ENCODE data around the gene DNAH17.

DNAH17 gene

DNA sequence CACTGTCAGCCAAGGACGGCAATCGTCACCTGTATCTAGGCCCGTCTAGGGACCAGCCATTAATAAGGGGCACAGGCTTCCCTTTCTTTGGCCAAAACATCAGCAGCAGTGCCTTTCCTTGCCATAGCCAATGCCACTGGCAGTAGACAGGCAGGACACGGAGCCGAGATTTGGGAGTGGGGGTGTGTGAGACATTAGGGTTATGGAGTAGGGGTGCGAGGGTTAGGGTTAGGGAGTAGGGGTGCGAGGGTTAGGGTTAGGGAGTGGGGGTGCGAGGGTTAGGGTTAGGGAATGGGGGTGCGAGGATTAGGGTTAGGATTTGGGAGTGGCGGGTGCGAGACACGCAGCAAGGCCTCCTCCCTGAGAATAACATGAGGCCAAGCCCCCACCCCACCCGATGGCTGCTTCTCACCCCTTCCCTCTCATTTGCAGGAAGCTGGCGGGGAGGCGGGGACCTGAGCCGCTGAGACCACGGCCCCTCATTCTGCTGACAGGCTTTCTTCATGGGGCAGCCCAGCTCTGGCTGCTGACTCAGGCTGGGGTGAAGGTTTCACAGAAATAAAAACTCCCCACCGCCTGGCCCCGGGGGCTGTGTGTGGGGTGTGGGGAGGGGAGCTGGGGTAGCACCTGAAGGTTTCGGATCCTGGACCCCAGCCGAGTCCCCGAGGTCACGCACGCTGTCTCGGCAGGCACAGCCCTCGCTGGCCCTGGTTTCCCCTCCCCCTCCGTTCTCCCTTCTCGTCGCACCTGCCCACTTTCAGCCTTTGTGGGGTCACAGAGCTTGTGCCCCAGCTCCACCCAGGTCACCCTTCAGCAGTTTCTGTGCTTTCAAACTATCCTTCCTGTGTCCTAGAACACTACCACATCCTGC, 104.9 kb downstream of the DNAH17 start:
- no peak overlapping the region for H3K27ac ChIP-seq (ENCODE audit: low read depth, low read length)
- no peaks in the 10 kb centered on the region for H3K9me2 ChIP-seq (replicated peaks; ENCODE audit: control insufficient read depth, low read length)
- no peaks in the 10 kb centered on the region for H3K9me3 ChIP-seq (ENCODE audit: control insufficient read depth, insufficient read depth, low read length)
- H3K4me2 ChIP-seq (ENCODE audit: low read length) = no peak overlapping the region
- no peaks in the 10 kb centered on the region for H4K20me1 ChIP-seq (ENCODE audit: control insufficient read depth, insufficient read depth, low read depth, low read length)
- no peaks in the 10 kb centered on the region for H3F3A ChIP-seq (ENCODE audit: control insufficient read depth, insufficient read depth)
- H3K4me1 ChIP-seq (ENCODE audit: control insufficient read depth, low read length) = no peaks in the 10 kb centered on the region
- no peak overlapping the region for H3K4me3 ChIP-seq (ENCODE audit: low read length)
- TF ChIP-seq, protein P1, sequence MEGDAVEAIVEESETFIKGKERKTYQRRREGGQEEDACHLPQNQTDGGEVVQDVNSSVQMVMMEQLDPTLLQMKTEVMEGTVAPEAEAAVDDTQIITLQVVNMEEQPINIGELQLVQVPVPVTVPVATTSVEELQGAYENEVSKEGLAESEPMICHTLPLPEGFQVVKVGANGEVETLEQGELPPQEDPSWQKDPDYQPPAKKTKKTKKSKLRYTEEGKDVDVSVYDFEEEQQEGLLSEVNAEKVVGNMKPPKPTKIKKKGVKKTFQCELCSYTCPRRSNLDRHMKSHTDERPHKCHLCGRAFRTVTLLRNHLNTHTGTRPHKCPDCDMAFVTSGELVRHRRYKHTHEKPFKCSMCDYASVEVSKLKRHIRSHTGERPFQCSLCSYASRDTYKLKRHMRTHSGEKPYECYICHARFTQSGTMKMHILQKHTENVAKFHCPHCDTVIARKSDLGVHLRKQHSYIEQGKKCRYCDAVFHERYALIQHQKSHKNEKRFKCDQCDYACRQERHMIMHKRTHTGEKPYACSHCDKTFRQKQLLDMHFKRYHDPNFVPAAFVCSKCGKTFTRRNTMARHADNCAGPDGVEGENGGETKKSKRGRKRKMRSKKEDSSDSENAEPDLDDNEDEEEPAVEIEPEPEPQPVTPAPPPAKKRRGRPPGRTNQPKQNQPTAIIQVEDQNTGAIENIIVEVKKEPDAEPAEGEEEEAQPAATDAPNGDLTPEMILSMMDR (IDR thresholded peaks at IDR 0.05; ENCODE audit: low read depth, low read length, poor library complexity, severe bottlenecking) = no peak
- no peak for TF ChIP-seq EZH2phosphoT487 (IDR thresholded peaks at IDR 0.05; ENCODE audit: borderline replicate concordance, low read length)
- no peaks in the 10 kb centered on the region for H3K79me2 ChIP-seq (ENCODE audit: control insufficient read depth, low read length)
- no peaks in the 10 kb centered on the region for H3K36me3 ChIP-seq (ENCODE audit: control insufficient read depth, low read length)
- H3K27me3 ChIP-seq (ENCODE audit: control insufficient read depth, low read length) = no peaks in the 10 kb centered on the region

DNA sequence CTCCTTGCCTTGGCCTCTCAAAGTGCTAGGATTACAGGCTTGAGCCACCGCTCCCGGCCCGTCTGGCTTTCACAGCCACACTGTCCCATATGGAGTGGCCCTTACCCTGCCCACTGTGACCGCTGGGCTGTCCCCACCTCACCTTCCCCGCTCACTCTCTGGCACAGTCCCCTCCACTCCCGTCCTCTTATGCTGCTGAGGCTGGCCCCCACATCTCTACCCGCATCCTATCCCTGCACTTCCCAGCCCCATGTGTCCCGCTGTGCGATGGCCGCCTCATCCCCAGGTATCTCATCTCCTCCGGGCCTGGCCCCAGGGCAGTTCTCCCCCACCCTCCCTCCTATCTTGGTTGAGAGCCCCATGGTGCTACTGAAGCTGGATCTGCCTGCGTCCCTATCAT, 105.6 kb downstream of the DNAH17 start:
- Histone ChIP-seq H4K20me1 (ENCODE audit: control insufficient read depth, insufficient read depth, low read depth, low read length) (no peaks in the 10 kb centered on the region), H3K9me3 (ENCODE audit: control insufficient read depth, insufficient read depth, low read length) (no peaks in the 10 kb centered on the region), H3K4me1 (ENCODE audit: control insufficient read depth, low read length) (no peaks in the 10 kb centered on the region), H3K36me3 (ENCODE audit: control insufficient read depth, low read length) (no peaks in the 10 kb centered on the region), H3K9me2 (replicated peaks; ENCODE audit: control insufficient read depth, low read length) (no peaks in the 10 kb centered on the region), H3K27me3 (ENCODE audit: control insufficient read depth, low read length) (no peaks in the 10 kb centered on the region), H3K27ac (ENCODE audit: low read depth, low read length) (no peak overlapping the region), H3F3A (ENCODE audit: control insufficient read depth, insufficient read depth) (no peaks in the 10 kb centered on the region), H3K4me3 (ENCODE audit: low read length) (no peak overlapping the region), H3K4me2 (ENCODE audit: low read length) (no peak overlapping the region), H3K79me2 (ENCODE audit: control insufficient read depth, low read length) (no peaks in the 10 kb centered on the region)
- no peak for TF ChIP-seq EZH2phosphoT487 (IDR thresholded peaks at IDR 0.05; ENCODE audit: borderline replicate concordance, low read length)
- TF ChIP-seq, protein P1 (IDR thresholded peaks at IDR 0.05; ENCODE audit: low read depth, low read length, poor library complexity, severe bottlenecking) = no peak

DNA sequence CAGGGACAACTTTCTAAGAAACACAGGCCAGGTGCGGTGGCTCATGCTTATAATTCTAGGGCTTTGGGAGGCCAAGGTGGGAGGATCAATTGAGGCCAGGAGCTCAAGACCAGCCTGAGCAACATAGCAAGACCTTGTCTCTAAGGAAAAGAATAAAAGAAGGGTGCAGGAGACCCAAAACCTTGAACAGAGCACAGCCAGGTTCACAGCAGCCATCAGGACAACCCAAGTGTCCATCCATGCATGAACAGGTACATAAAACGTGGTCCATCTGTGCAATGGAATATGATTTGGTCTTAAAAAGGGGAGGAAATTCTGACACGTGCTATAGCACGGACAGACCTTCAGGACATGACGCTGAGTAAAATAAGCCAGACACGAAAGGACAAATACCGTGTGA, 107.8 kb downstream of the DNAH17 start:
- Histone ChIP-seq H3K27me3 (ENCODE audit: control insufficient read depth, low read length) (no peaks in the 10 kb centered on the region), H3K4me2 (ENCODE audit: low read length) (no peak overlapping the region), H3K4me1 (ENCODE audit: control insufficient read depth, low read length) (no peaks in the 10 kb centered on the region), H3K36me3 (ENCODE audit: control insufficient read depth, low read length) (no peaks in the 10 kb centered on the region), H3K27ac (ENCODE audit: low read depth, low read length) (no peak overlapping the region), H4K20me1 (ENCODE audit: control insufficient read depth, insufficient read depth, low read depth, low read length) (no peaks in the 10 kb centered on the region), H3K9me3 (ENCODE audit: control insufficient read depth, insufficient read depth, low read length) (no peaks in the 10 kb centered on the region), H3F3A (ENCODE audit: control insufficient read depth, insufficient read depth) (no peaks in the 10 kb centered on the region), H3K9me2 (replicated peaks; ENCODE audit: control insufficient read depth, low read length) (no peaks in the 10 kb centered on the region), H3K4me3 (ENCODE audit: low read length) (no peak overlapping the region), H3K79me2 (ENCODE audit: control insufficient read depth, low read length) (no peaks in the 10 kb centered on the region)
- TF ChIP-seq EZH2phosphoT487 (IDR thresholded peaks at IDR 0.05; ENCODE audit: borderline replicate concordance, low read length) = no peak
- TF ChIP-seq, protein P1 (IDR thresholded peaks at IDR 0.05; ENCODE audit: low read depth, low read length, poor library complexity, severe bottlenecking) = no peak

Measured in DOHH2 (cell line).